Neural progenitor cell (in vitro differentiated cells): ENCODE measurements around the gene SLC31A2.

Experiments used
- EZH2 ChIP-seq: fragments of 200-600 bp; sonication (generic); IDR thresholded peaks from 2 replicates; pipeline ENCODE4 v1.6.1; 2017; ENCODE audit warnings: antibody characterized with exemption, mild to moderate bottlenecking, moderate library complexity
- EZH2phosphoT487 ChIP-seq: fragments of 200-600 bp; sonication (generic); IDR thresholded peaks from 2 replicates; pipeline ENCODE4 v1.6.1; 2017; ENCODE audit warnings: antibody characterized with exemption
- TF ChIP-seq, protein P1 (sequence below): fragments of 200-600 bp; sonication (generic); IDR thresholded peaks from 2 replicates; pipeline ENCODE4 v1.5.1; 2017; ENCODE audit warnings: antibody characterized with exemption, mild to moderate bottlenecking

DNA sequence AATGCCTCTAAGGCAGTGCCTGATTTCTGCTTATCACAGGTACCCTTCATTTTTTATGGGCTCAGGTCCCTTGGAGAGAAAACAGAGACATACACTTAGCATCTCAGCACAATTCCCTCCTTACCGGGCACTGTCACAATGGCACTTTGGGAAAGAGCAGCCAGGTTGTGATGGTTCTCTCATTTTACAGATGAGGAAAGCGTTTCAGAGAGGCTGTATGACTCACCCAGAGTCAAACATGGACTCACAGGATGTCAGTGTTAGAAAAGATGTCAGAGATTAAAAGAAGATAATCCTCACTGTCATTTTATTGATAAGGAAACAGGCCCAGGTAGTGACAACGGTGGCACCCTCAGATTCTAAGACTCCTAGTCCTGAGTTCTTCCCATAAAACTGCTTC lies 12.0 kb upstream of the SLC31A2 start:
- TF ChIP-seq EZH2, result no peak
- TF ChIP-seq, protein P1, sequence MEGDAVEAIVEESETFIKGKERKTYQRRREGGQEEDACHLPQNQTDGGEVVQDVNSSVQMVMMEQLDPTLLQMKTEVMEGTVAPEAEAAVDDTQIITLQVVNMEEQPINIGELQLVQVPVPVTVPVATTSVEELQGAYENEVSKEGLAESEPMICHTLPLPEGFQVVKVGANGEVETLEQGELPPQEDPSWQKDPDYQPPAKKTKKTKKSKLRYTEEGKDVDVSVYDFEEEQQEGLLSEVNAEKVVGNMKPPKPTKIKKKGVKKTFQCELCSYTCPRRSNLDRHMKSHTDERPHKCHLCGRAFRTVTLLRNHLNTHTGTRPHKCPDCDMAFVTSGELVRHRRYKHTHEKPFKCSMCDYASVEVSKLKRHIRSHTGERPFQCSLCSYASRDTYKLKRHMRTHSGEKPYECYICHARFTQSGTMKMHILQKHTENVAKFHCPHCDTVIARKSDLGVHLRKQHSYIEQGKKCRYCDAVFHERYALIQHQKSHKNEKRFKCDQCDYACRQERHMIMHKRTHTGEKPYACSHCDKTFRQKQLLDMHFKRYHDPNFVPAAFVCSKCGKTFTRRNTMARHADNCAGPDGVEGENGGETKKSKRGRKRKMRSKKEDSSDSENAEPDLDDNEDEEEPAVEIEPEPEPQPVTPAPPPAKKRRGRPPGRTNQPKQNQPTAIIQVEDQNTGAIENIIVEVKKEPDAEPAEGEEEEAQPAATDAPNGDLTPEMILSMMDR, result no peak
- TF ChIP-seq EZH2phosphoT487, result no peak
